ENCODE measurements around the gene EFR3B.
A peak's percentile ranks its signal among the peaks of the same experiment; 100 is the strongest.

EFR3B gene

GRCh38 chr2:25036221-25036559, 5.7 kb upstream of the EFR3B start:
- no peak for DNase-seq

GRCh38 chr2:25039126-25039525, 2.8 kb upstream of the EFR3B start:
- DNase-seq, result peak in 1 of 14 donors; percentile 2

- DNase-seq, result peak in 2 of 14 donors; percentile 53 to 78
Measured at GRCh38 chr2:25041307-25041927, 459 bp upstream of the EFR3B start.

GRCh38 chr2:25042321-25043240, 705 bp downstream of the EFR3B start:
- DNase-seq, result peak in 8 of 14 donors; percentile 49 to 80 (median 58)

- DNase-seq, result peak in 2 of 14 donors; percentile 36 to 45
Measured at GRCh38 chr2:25043241-25043867, 1.5 kb downstream of the EFR3B start.

GRCh38 chr2:25044011-25044410, 2.1 kb downstream of the EFR3B start:
- no peak for DNase-seq

GRCh38 chr2:25044990-25045389, 3.1 kb downstream of the EFR3B start:
- peak in 3 of 14 donors; percentile 4 to 87 (median 17) for DNase-seq

GRCh38 chr2:25049422-25049821, 7.5 kb downstream of the EFR3B start:
- DNase-seq, result no peak

- DNase-seq, result no peak
Measured at GRCh38 chr2:25050128-25050527, 8.3 kb downstream of the EFR3B start.

GRCh38 chr2:25053041-25053440, 11.2 kb downstream of the EFR3B start:
- DNase-seq, result no peak

- DNase-seq, result no peak
Measured at GRCh38 chr2:25054720-25055119, 12.8 kb downstream of the EFR3B start.

GRCh38 chr2:25055376-25055920, 13.6 kb downstream of the EFR3B start:
- DNase-seq, result no peak

GRCh38 chr2:25056098-25056821, 14.4 kb downstream of the EFR3B start:
- peak in 5 of 14 donors; percentile 8 to 44 (median 14) for DNase-seq

GRCh38 chr2:25062511-25062917, 20.6 kb downstream of the EFR3B start:
- peak in 13 of 14 donors; percentile 68 to 96 (median 84) for DNase-seq

- peak in 9 of 14 donors; percentile 20 to 84 (median 40) for DNase-seq
Measured at GRCh38 chr2:25063876-25064660, 22.2 kb downstream of the EFR3B start.

GRCh38 chr2:25065768-25066167, 23.9 kb downstream of the EFR3B start:
- no peak for DNase-seq

GRCh38 chr2:25066455-25066854, 24.6 kb downstream of the EFR3B start:
- no peak for DNase-seq

GRCh38 chr2:25068217-25068616, 26.3 kb downstream of the EFR3B start:
- no peak for DNase-seq

- DNase-seq, result peak in 1 of 14 donors; percentile 43
Measured at GRCh38 chr2:25071966-25072365, 30.1 kb downstream of the EFR3B start.

GRCh38 chr2:25072606-25073005, 30.7 kb downstream of the EFR3B start:
- DNase-seq, result no peak

GRCh38 chr2:25073025-25073424, 31.1 kb downstream of the EFR3B start:
- no peak for DNase-seq

All from C1 segment of cervical spinal cord (tissue), 14 donors.